NCI-H128 (cell line): ENCODE results near the gene GK.
"Not testable (repeated sequence)": the region's sequence is repeated elsewhere in the genome, so short reads cannot be mapped to it uniquely, and the experiment has no call there.

Experiments used
- DNase-seq: peaks from one replicate; lab custom pipeline; 2025; ENCODE audit not compliant: unreplicated experiment; lab: John Stamatoyannopoulos, UW

Gene GK

GRCh38 chrX:30653415-30654131 is at the start of gene GK:
Gene GK (plus strand): TSS chrX:30653423. CDS start chrX:30653538, 115 bp downstream.
- no peak for DNase-seq

- no peak for DNase-seq
These were observed 46.1 kb upstream of the GK start for GRCh38 chrX:30607155-30607554.

DNA sequence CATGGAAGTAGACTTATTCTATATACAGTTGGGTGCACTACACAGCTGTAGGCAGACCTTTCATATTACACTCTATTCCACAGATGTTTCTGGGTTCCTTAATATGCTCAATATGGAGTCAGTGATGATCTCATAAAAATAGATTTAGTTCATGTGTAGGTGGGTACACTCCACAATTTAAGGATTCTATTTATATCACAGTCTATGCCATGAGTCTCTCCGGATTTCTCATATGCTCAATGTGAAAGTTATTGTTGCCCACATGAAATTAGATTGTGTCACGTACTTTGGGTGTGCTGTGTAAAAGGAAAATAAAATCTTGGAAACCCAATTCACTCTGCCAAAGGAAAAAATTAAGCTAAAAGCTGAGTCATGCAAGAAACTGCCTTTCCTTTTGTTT is 43.2 kb upstream of the GK start:
- no peak for DNase-seq

GRCh38 chrX:30612250-30612655 is 41.0 kb upstream of the GK start:
- no peak for DNase-seq

DNA sequence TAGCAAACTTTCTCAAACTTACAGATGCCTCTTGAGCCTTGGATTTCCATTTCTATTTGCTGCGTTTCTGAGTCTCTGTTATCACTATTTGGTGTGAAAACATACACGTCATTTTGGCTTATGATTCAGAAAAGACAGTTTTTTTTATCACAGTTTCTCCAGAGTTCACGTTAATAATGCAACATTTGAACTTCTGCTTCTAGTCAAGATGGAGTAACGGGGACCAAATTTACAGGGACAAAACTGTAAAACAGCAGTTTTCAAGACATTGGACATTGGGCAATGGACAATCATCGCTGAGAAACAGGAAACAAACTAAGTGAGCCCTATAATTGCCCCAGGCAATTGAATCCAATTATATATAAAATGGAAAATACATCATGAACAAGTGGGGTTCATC is 39.5 kb upstream of the GK start:
- no peak for DNase-seq

DNA sequence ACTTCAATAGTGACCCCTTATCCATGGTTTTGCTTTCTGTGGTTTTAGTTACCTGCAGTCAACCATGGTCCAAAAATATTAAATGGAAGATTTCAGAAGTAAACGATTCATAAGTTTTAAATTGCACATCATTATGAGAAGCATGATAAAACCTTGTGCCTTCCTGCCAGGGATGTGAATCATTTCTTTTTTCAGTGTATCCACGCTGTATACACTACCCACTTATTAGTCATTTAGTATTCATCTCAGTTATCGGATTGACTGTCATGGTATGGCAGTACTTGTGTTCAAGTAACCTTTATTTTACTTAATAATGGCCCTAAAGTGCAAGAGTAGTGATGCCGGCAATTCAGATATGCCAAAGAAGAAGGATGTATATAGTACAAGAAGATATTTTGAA is 38.0 kb upstream of the GK start:
- no peak for DNase-seq

GRCh38 chrX:30618160-30618765 is 35.0 kb upstream of the GK start:
- DNase-seq: no peak

DNA sequence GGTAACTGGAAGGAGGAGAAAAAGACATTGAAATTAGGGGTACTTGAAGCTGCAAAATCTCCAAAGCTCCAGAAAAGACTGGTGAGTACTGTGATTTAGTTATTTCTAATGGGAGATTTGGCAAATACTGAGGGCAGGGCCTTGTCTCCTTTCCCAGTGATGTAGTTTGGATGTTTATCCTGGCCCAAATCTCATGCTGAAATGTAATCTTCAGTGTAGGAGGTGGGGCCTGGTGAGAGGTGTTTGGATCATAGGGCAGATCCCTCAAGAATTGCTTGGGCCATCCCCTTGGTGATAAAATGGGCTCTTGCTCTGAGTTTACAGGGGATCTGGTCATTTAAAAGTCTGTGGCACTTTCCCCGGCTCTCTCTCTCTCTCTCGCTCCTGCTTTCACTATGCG is 33.1 kb upstream of the GK start:
- no peak for DNase-seq

- no peak for DNase-seq
These were observed 32.1 kb upstream of the GK start for GRCh38 chrX:30620980-30621618.

GRCh38 chrX:30622361-30622760 is 30.9 kb upstream of the GK start:
- DNase-seq: no peak

DNA sequence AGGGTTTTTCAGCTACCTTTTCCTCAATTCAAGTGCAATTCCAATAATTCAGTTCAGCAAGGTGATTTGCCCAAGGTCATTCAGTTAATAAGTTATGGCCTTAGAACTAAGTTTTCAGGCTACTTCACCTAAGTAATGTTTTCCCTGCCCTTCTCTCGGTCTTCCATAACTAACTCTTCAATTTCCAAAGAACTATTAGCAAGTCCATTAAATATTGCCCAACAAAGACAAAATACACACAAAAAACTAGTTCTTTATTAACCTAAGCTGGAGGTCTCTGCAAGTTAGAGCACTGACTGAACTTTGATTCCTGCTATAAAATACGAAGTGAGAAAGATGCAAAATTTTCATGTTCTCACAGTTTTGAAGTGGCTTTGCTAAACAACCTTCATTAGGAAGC is 26.8 kb upstream of the GK start:
- no peak for DNase-seq

DNA sequence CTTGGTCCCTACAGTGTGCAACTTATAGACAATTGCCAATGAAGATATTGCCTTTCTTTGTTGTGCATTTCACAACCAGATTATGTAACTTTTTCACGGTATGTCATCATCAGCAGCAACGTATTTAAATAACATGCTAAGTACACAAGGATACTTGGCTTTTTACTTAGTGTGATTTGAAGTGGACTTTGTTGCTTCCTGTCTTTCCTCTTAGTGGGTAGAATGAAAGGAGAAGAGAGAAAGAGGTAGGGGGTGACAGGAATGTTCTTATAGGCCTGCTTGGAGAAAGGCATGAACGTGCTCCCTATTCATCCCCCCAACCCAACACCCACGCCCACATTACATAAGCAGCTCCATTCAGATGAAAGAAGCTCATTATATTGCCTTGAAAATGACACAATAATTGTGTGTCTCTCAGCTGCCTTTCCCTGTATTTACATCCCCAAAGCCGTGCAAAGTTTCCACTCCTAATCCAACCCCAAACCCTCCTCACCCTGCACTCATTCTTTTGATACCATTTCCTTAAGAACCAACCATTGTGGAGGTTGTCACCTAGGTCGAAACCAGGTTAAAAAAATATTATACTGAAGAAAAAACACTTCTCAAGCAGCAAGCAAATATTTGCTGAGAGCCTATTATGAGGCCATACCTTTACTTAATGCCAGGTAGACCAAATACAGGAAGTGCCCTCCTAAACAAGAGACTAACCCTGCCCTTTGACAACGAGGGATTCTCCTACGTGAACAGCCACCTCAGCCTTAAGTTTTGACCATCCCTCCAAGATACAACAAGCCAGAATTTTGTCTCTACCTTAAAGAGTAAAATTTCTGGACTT is 25.2 kb upstream of the GK start:
- DNase-seq: no peak

DNA sequence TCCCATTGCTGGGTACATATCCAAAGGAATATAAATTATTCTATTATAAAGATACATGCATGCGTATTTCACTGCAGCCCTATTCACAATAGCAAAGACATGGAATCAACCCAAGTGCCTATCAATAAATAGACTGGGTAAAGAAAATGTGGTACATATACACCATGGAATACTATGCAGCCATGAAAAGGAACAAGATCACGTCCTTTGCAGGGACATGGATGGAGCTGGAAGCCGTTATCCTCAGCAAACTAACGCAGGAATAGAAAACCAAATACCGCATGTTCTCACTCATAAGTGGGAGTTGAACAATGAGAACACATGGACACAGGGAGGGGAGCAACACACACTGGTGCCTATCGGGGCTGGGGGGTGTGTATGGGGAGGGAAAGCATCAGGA is 19.2 kb upstream of the GK start:
- DNase-seq: not testable (repeated sequence)

DNA sequence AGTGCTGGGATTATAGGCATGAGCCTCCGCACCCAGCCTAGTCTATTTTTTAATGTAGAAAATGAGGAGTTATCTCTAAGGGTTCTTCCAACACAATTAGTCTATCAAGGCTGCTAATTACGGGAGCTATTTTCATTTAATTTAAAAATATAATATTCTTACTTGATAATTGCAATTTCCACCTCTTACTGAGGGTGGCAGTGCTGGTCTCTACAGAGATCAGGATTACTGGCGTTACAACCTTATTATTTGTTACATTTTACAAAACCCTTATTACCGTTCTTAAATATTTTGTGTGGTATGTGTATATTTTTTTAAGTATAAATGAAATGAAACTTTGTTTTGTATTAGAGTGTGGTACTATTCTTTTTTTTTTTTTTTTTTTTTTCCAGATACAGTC is 17.6 kb upstream of the GK start:
- DNase-seq: no peak

DNA sequence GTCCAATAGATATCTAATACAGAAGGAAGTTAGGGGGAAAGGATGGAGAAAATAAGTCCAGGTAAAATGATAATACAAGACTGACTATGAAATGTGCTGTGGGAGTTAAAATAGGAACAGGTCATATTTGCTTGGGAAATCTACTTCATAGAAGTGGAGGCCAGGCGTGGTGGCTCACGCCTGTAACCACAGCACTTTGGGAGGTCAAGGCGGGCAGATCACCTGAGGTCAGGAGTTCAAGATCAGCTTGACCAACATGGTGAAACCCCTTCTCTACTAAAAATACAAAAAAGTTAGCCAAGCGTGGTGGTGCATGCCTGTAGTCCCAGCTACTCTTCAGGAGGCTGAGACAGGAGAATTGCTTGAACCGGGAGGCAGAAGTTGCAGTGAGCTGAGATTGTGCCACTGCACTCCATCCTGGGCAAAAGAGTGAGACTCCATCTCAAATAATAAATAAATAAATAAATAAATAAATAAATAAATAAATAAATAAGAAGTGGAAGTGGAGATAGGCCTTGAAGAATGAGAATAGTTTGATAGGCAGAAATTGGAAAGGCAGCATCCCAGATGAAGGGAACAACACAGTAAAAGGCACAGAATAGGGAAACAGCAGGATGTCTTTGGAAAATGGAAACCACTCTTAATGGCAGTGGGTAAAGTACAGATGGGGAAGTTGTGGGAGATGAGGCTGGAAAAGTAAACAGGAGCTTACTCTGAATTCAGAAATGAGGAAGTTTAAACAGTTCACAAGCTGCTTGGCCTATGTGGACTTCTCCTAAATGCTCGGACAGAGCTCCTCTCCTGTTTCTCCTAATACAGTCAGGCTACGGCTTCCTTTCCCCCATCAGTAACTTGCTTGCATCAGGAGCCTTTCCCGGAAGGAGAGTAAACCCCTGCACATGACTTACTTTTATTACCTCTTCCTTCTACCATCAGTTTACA is 15.1 kb upstream of the GK start:
- no peak for DNase-seq

DNA sequence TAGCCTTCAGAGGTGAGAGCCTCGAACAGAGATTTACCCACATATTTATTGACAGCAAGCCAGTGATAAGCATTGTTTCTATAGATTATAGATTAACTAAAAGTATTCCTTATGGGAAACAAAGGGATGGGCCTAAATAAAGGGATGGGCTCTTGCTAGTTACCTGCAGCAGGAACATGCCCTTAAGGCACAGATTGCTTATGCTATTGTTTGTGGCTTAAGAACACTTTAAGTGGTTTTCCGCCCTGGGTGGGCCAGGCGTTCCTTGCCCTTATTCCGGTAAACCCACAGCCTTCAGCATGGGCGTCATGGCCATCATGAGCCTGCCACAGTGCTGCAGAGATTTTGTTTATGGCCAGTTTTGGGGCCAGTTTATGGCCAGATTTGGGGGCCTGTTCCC is 13.5 kb upstream of the GK start:
- not testable (repeated sequence) for DNase-seq

GRCh38 chrX:30642642-30643041 is 10.6 kb upstream of the GK start:
- DNase-seq: no peak

- DNase-seq: no peak
These were observed 9.9 kb upstream of the GK start for GRCh38 chrX:30643313-30643821.

DNA sequence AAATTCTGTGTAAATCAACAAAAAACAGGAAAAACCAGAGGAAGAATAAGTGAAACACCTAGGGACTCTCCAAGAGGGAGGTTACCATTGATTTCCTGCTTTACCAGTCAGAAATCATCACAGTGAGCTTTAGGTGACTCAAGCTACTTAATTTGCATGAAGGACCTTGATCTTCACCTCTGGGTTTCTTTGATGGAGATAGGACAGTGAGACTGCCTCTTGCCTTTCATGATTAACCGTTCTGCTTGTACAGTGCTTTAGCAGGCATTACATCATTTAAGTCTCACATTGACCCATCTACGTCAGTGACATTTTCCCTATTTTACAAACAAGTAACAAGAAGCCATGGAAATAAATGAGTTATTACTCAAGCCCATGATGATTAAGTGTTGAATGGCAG is 3.4 kb upstream of the GK start:
- DNase-seq: no peak
